Activated naive CD4-positive, alpha-beta T cell treated with anti-CD3 and anti-CD28 coated beads, Interleukin-2, amount 50 U/mL, for 24 hours (primary cell): Measurements from ENCODE around the gene CDH11.

Experiments used
- H3K27ac Mint-ChIP-seq: one replicate; pipeline ENCODE4 v1.8.0; 2021; ENCODE audit warnings: mild to moderate bottlenecking, mixed read lengths
- H3K27me3 Mint-ChIP-seq: one replicate; pipeline ENCODE4 v1.8.0; 2021; ENCODE audit warnings: mixed read lengths
- H3K36me3 Mint-ChIP-seq: one replicate; pipeline ENCODE4 v1.8.0; 2021; ENCODE audit warnings: mixed read lengths
- H3K4me1 Mint-ChIP-seq: one replicate; pipeline ENCODE4 v1.8.0; 2021; ENCODE audit warnings: mixed read lengths
- H3K4me3 Mint-ChIP-seq: one replicate; pipeline ENCODE4 v1.8.0; 2021; ENCODE audit warnings: mild to moderate bottlenecking, mixed read lengths
- H3K9me3 Mint-ChIP-seq: one replicate; pipeline ENCODE4 v1.8.0; 2021; ENCODE audit warnings: mixed read lengths

The CDH11 gene

GRCh38 chr16:65038100-65038499 is 83.8 kb downstream of the CDH11 start:
- no peaks in the 10 kb centered on the region for H3K4me1 Mint-ChIP-seq
- H3K36me3 Mint-ChIP-seq, result no peaks in the 10 kb centered on the region
- H3K4me3 Mint-ChIP-seq, result no peak overlapping the region
- no peak overlapping the region for H3K27ac Mint-ChIP-seq
- no peaks in the 10 kb centered on the region for H3K27me3 Mint-ChIP-seq
- peaks cover 9% of the 10 kb centered on the region for H3K9me3 Mint-ChIP-seq

DNA sequence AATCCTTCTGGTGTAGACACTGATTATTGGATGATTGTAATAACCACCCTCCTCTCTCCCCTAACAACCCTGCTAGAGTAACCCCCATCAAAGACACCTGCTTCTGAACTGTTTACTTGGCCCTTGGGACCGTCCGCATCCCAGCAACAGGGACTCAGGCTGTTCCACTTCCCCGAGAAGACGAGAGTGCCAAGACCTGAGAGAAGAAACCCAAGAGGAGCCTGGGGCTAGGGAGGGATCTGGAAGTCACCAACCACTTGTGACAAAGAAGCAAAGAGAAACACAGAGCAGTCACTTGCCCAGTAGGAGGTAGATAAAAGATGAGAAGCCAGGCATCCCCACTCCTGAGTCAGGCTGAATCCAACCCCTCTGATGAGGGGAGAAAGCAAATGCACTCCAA is 84.3 kb downstream of the CDH11 start:
- no peaks in the 10 kb centered on the region for H3K4me1 Mint-ChIP-seq
- H3K4me3 Mint-ChIP-seq, result no peak overlapping the region
- no peaks in the 10 kb centered on the region for H3K36me3 Mint-ChIP-seq
- H3K27ac Mint-ChIP-seq, result no peak overlapping the region
- H3K27me3 Mint-ChIP-seq, result no peaks in the 10 kb centered on the region
- peaks cover 6% of the 10 kb centered on the region for H3K9me3 Mint-ChIP-seq

DNA sequence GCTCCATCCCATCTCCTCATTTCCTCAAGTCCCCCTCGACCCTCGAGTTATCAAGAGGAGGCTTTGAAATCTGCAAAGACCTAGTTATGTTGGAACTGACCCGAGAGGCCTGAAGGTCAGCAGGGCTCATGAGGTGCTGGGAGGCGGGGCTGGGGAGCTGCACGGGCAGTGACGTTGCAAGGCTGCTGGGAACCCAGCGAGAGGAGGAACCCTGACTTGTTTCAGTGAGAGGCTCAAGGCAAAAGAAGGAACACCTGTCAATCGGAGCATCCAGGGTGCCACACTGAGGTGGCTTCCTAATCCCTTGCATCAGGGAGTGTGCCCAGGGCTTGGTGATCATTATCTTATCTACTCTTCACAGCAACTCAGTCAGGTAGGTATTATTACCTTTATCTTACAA is 86.9 kb downstream of the CDH11 start:
- no peaks in the 10 kb centered on the region for H3K27me3 Mint-ChIP-seq
- H3K27ac Mint-ChIP-seq, result no peak overlapping the region
- no peak overlapping the region for H3K4me3 Mint-ChIP-seq
- no peaks in the 10 kb centered on the region for H3K4me1 Mint-ChIP-seq
- H3K36me3 Mint-ChIP-seq, result no peaks in the 10 kb centered on the region
- H3K9me3 Mint-ChIP-seq, result no peaks in the 10 kb centered on the region

DNA sequence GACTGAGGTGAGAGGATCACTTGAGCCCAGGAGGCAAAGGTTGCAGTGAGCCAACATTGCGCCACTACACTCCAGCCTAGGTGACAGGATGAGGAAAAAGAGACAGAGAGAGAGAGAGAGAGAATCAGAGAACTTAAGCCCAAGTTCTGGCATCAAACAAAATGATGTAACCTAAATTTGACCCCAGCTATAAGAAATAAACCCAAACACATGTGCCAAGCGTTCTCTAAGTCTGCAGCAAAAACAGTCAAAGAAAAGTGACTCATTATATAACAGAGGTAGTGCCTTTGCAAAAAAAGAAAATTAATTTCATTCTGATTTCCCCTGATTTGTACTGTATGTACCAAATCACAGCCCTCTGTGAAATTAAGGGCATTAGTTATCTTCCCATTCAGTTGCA is 89.5 kb downstream of the CDH11 start:
- no peak overlapping the region for H3K4me3 Mint-ChIP-seq
- no peaks in the 10 kb centered on the region for H3K36me3 Mint-ChIP-seq
- no peaks in the 10 kb centered on the region for H3K4me1 Mint-ChIP-seq
- no peaks in the 10 kb centered on the region for H3K27me3 Mint-ChIP-seq
- H3K27ac Mint-ChIP-seq, result no peak overlapping the region
- no peaks in the 10 kb centered on the region for H3K9me3 Mint-ChIP-seq

DNA sequence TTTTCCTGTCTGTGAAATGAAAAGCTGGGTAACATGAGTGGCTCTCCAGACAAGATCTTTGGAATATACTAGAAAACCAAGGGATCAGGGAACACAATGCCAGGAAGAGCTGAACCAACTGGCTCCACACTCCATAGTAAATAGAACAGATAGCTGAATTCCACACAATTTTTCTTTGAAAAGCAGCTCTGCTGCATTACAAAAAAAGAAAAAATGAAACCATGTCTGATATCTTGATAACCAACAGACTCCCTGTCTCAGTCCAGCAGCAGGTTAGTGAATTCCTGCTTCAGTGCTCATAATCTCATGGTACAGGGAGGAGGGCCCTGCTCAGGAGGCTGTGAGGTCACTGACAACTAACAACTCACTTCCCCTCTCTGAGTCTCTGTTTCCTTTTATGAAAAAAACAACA is 97.1 kb downstream of the CDH11 start:
- Mint-ChIP-seq H3K9me3 (peaks cover 5% of the 10 kb centered on the region), H3K4me1 (no peaks in the 10 kb centered on the region), H3K27ac (no peak overlapping the region), H3K36me3 (no peaks in the 10 kb centered on the region), H3K4me3 (no peak overlapping the region), H3K27me3 (no peaks in the 10 kb centered on the region)

DNA sequence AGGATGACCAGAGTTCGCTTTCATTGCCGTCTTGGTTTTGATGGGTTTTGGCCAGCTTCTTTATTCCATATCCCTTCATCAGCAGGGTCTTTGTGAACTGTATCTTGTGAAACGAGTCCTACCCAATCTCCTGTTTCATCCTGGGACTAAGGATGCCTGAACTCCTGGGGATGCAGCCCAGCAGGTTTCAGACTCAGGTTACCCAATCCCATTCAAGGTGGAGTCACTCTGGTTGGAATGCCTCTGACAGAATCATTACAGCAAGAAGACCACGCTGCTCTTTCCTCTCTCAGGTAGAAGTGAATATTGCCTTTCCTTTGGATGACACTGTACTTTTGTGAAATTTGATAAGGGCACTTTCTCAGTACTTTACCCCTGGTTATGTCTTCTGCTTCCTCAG is 98.1 kb downstream of the CDH11 start:
- Mint-ChIP-seq H3K27me3 (no peaks in the 10 kb centered on the region), H3K9me3 (peaks cover 5% of the 10 kb centered on the region), H3K4me3 (no peak overlapping the region), H3K27ac (no peak overlapping the region), H3K36me3 (no peaks in the 10 kb centered on the region), H3K4me1 (no peaks in the 10 kb centered on the region)

- H3K36me3 Mint-ChIP-seq, result no peaks in the 10 kb centered on the region
- H3K27ac Mint-ChIP-seq, result no peak overlapping the region
- H3K9me3 Mint-ChIP-seq, result peaks cover 5% of the 10 kb centered on the region
- H3K4me3 Mint-ChIP-seq, result no peak overlapping the region
- no peaks in the 10 kb centered on the region for H3K4me1 Mint-ChIP-seq
- H3K27me3 Mint-ChIP-seq, result no peaks in the 10 kb centered on the region
These were observed 99.8 kb downstream of the CDH11 start for GRCh38 chr16:65021852-65022595.

DNA sequence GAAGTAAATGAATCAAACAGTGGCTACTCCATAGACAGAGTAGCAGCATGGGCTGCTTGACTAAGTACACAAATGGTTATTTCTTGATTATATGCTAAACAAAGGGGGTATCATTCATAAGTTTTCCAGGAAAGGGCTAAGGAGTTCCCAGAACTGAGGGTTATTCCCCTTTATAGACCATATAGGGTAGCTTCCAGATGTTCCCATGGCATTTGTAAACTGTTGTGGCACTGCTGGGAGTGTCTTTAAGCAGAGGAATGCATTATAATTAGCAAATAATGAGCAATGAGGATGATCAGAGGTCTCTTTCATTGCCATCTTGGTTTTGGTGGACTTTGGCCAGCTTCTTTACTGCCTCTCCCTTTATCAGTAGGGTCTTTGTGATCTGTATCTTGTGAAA is 105.1 kb downstream of the CDH11 start:
- H3K9me3 Mint-ChIP-seq, result peaks cover 8% of the 10 kb centered on the region
- no peak overlapping the region for H3K4me3 Mint-ChIP-seq
- no peaks in the 10 kb centered on the region for H3K4me1 Mint-ChIP-seq
- no peak overlapping the region for H3K27ac Mint-ChIP-seq
- H3K27me3 Mint-ChIP-seq, result no peaks in the 10 kb centered on the region
- H3K36me3 Mint-ChIP-seq, result no peaks in the 10 kb centered on the region

GRCh38 chr16:65015599-65015998 is 106.3 kb downstream of the CDH11 start:
- no peak overlapping the region for H3K27ac Mint-ChIP-seq
- H3K9me3 Mint-ChIP-seq, result peaks cover 5% of the 10 kb centered on the region
- no peaks in the 10 kb centered on the region for H3K4me1 Mint-ChIP-seq
- H3K36me3 Mint-ChIP-seq, result no peaks in the 10 kb centered on the region
- no peak overlapping the region for H3K4me3 Mint-ChIP-seq
- no peaks in the 10 kb centered on the region for H3K27me3 Mint-ChIP-seq

DNA sequence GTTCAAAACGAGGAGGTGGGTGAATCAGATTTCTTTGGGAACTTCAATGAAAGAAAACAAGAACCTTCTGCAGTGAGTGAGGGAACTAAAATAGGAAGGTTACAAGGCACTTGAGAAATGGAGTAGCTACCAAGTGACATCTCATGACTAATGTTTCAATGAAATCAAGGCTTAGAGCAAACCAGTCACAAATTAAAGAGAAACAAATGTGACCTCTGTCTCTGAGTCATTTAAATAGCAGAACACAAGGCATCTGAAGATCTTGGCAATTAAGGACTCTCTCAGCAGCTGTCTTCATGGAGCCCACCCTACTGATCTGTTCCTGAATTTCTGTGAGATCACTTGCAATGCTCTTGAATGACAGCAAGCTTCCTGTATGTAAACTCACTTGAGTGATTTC is 109.5 kb downstream of the CDH11 start:
- no peak overlapping the region for H3K27ac Mint-ChIP-seq
- H3K36me3 Mint-ChIP-seq, result no peaks in the 10 kb centered on the region
- H3K4me3 Mint-ChIP-seq, result no peak overlapping the region
- no peaks in the 10 kb centered on the region for H3K27me3 Mint-ChIP-seq
- H3K9me3 Mint-ChIP-seq, result peaks cover 3% of the 10 kb centered on the region
- no peaks in the 10 kb centered on the region for H3K4me1 Mint-ChIP-seq

- Mint-ChIP-seq H3K9me3 (peaks cover 3% of the 10 kb centered on the region), H3K36me3 (no peaks in the 10 kb centered on the region), H3K4me3 (no peak overlapping the region), H3K27ac (no peak overlapping the region), H3K4me1 (no peaks in the 10 kb centered on the region), H3K27me3 (peaks cover 2% of the 10 kb centered on the region)
These were observed 111.7 kb downstream of the CDH11 start for GRCh38 chr16:65010125-65010524.

- no peaks in the 10 kb centered on the region for H3K36me3 Mint-ChIP-seq
- no peak overlapping the region for H3K27ac Mint-ChIP-seq
- H3K4me3 Mint-ChIP-seq, result no peak overlapping the region
- H3K4me1 Mint-ChIP-seq, result no peaks in the 10 kb centered on the region
- no peaks in the 10 kb centered on the region for H3K9me3 Mint-ChIP-seq
- H3K27me3 Mint-ChIP-seq, result peaks cover 2% of the 10 kb centered on the region
These were observed 116.2 kb downstream of the CDH11 start for GRCh38 chr16:65005696-65006095.

- H3K4me1 Mint-ChIP-seq, result no peaks in the 10 kb centered on the region
These were observed 117.3 kb downstream of the CDH11 start for GRCh38 chr16:65004570-65004969.

DNA sequence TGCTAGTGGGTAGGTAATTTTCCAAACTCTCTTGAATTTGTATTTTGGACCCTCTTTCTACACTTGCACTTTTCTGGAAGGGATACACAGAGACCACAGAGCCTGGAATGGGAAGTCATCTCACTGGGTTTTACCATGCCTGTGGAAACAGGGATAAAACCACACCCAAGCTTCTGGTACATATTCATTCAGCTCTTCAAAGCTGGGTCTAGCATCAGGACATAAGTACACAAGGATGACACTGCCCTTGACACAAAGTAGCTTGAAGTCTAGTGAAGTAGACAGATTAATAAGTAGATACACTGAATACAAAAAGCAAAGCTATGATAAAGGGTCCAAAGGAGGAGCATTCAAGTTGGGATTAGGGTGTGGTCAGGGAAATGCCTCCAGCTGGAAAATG is 118.2 kb downstream of the CDH11 start:
- Mint-ChIP-seq H3K27me3 (peaks cover 2% of the 10 kb centered on the region), H3K4me3 (no peak overlapping the region), H3K36me3 (no peaks in the 10 kb centered on the region), H3K4me1 (no peaks in the 10 kb centered on the region), H3K9me3 (no peaks in the 10 kb centered on the region), H3K27ac (no peak overlapping the region)

More at GRCh38 chr16:65004570-65004969, 117.3 kb downstream of the CDH11 start:
- Mint-ChIP-seq H3K36me3 (no peaks in the 10 kb centered on the region), H3K9me3 (no peaks in the 10 kb centered on the region), H3K27ac (no peak overlapping the region), H3K27me3 (peaks cover 2% of the 10 kb centered on the region), H3K4me3 (no peak overlapping the region)

GRCh38 chr16:65002265-65002664 is 119.6 kb downstream of the CDH11 start:
- H3K9me3 Mint-ChIP-seq, result no peaks in the 10 kb centered on the region
- H3K36me3 Mint-ChIP-seq, result no peaks in the 10 kb centered on the region
- H3K27me3 Mint-ChIP-seq, result peaks cover 2% of the 10 kb centered on the region
- H3K4me3 Mint-ChIP-seq, result no peak overlapping the region
- H3K27ac Mint-ChIP-seq, result no peak overlapping the region
- H3K4me1 Mint-ChIP-seq, result no peaks in the 10 kb centered on the region

DNA sequence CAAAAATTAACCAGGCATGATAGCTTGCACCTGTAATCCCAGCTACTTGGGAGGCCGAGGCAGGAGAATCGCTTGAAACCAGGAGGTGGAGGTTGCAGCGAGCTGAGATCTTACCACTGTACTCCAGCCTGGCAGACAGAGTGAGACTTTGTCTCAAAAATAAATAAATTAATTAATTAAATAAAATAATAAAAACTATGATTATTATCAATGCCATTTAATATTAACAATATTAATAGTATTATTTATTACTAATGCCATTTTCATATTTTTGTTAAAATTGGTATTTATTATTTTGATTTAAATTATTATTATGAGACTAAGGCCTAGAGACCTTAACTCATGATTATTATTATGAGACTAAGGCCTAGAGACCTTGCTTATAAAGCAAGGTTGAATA is 121.2 kb downstream of the CDH11 start:
- H3K9me3 Mint-ChIP-seq, result peaks cover 3% of the 10 kb centered on the region

GRCh38 chr16:64997751-64998150 is 124.1 kb downstream of the CDH11 start:
- Mint-ChIP-seq H3K27me3 (no peaks in the 10 kb centered on the region), H3K27ac (no peak overlapping the region), H3K36me3 (no peaks in the 10 kb centered on the region), H3K4me1 (no peaks in the 10 kb centered on the region), H3K9me3 (peaks cover 10% of the 10 kb centered on the region), H3K4me3 (no peak overlapping the region)

More for the DNA sequence above, 121.2 kb downstream of the CDH11 start:
- no peak overlapping the region for H3K4me3 Mint-ChIP-seq
- no peaks in the 10 kb centered on the region for H3K27me3 Mint-ChIP-seq
- H3K36me3 Mint-ChIP-seq, result no peaks in the 10 kb centered on the region
- no peak overlapping the region for H3K27ac Mint-ChIP-seq
- no peaks in the 10 kb centered on the region for H3K4me1 Mint-ChIP-seq
